Measurements from ENCODE around the gene KIF3B. TPM values are rescaled to one million over a fixed set of nuclear protein-coding genes. Genes with fewer than 3 reads are reported as not detected.

The KIF3B gene
- total RNA-seq, 1 experiment from 2014 or later = 52.3 TPM

DNA sequence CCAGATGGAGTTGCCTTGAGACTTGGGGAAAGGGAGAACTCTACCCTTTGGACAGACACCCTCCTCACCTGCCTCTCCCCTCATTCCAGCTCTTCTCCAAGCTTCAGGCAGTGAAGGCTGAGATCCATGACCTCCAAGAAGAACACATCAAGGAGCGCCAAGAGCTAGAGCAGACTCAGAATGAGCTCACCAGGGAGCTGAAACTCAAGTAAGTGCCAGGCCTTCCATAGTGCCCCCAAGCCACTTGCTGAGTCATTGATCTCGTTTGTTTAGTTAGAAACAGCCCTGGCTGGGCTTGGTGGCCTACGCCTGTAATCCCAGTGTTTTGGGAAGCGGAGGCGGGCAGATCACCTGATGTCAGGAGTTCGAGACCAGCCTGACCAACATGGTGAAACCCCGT, 39.2 kb downstream of the KIF3B start:
- Histone ChIP-seq H3F3A (ENCODE audit: insufficient read depth, low read depth) (peaks cover 9% of the 10 kb centered on the region; the same call in 1 of the 2 replicates), H3K9me3 (ENCODE audit: insufficient read depth, low read depth) (no peaks in the 10 kb centered on the region), H3K79me2 (ENCODE audit: low read depth) (no peaks in the 10 kb centered on the region), H3K4me1 (replicated peaks; ENCODE audit: insufficient read depth) (no peaks in the 10 kb centered on the region), H3K4me3 (no peak overlapping the region), H3K27me3 (ENCODE audit: insufficient read depth, low read depth) (no peaks in the 10 kb centered on the region), H4K20me1 (ENCODE audit: insufficient read depth) (no peaks in the 10 kb centered on the region; the same call in 1 of the 2 replicates), H3K9me2 (ENCODE audit: insufficient read depth) (no peaks in the 10 kb centered on the region), H2AFZ (no peak overlapping the region), H3K4me2 (no peak overlapping the region), H3K27ac (no peak overlapping the region), H3K36me3 (ENCODE audit: low read depth) (0 out of 2 replicates have a peak, but pooled peaks cover 11% of the 10 kb centered on the region)
- ChIA-PET CTCF (interaction anchor here (0.6 kb wide), 2 partner anchors 145 to 1813 kb away, joined by 3 to 5 read pairs; no protein-coding TSS in a partner anchor), POLR2A (ENCODE audit: unreplicated experiment) (no interaction called here)
- intact Hi-C loops (cut with micrococcal nuclease; ENCODE audit: unreplicated experiment) = no loop called here
- no peak for TF ChIP-seq EZH2 (IDR thresholded peaks at IDR 0.05; ENCODE audit: low read depth)
- TF ChIP-seq, protein P1, sequence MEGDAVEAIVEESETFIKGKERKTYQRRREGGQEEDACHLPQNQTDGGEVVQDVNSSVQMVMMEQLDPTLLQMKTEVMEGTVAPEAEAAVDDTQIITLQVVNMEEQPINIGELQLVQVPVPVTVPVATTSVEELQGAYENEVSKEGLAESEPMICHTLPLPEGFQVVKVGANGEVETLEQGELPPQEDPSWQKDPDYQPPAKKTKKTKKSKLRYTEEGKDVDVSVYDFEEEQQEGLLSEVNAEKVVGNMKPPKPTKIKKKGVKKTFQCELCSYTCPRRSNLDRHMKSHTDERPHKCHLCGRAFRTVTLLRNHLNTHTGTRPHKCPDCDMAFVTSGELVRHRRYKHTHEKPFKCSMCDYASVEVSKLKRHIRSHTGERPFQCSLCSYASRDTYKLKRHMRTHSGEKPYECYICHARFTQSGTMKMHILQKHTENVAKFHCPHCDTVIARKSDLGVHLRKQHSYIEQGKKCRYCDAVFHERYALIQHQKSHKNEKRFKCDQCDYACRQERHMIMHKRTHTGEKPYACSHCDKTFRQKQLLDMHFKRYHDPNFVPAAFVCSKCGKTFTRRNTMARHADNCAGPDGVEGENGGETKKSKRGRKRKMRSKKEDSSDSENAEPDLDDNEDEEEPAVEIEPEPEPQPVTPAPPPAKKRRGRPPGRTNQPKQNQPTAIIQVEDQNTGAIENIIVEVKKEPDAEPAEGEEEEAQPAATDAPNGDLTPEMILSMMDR (conservative IDR thresholded peaks at IDR 0.05) = no peak
- no TSS peak for BruUV-seq (replicated peaks)
- peak in 1 of 2 experiments; percentile 35 for DNase-seq

GRCh38 chr20:32319100-32319499, 41.6 kb downstream of the KIF3B start:
- CTCF ChIA-PET = no interaction called here
- H2AFZ ChIP-seq = no peak overlapping the region
- POLR2A ChIA-PET (ENCODE audit: unreplicated experiment) = no interaction called here
- H3K9me3 ChIP-seq (ENCODE audit: insufficient read depth, low read depth) = no peaks in the 10 kb centered on the region
- no peak overlapping the region for H3K4me3 ChIP-seq
- no peaks in the 10 kb centered on the region; the same call in 1 of the 2 replicates for H4K20me1 ChIP-seq (ENCODE audit: insufficient read depth)
- no peaks in the 10 kb centered on the region for H3K27me3 ChIP-seq (ENCODE audit: insufficient read depth, low read depth)
- BruUV-seq (replicated peaks) = no TSS peak
- H3F3A ChIP-seq (ENCODE audit: insufficient read depth, low read depth) = peaks cover 26% of the 10 kb centered on the region
- intact Hi-C loops (cut with micrococcal nuclease; ENCODE audit: unreplicated experiment) = no loop called here
- DNase-seq = no peak
- H3K36me3 ChIP-seq (ENCODE audit: low read depth) = 0 out of 2 replicates have a peak, but pooled peaks cover 11% of the 10 kb centered on the region
- H3K79me2 ChIP-seq (ENCODE audit: low read depth) = no peaks in the 10 kb centered on the region
- H3K9me2 ChIP-seq (ENCODE audit: insufficient read depth) = no peaks in the 10 kb centered on the region
- H3K27ac ChIP-seq = no peak overlapping the region
- H3K4me1 ChIP-seq (replicated peaks; ENCODE audit: insufficient read depth) = no peaks in the 10 kb centered on the region
- TF ChIP-seq EZH2 (IDR thresholded peaks at IDR 0.05; ENCODE audit: low read depth) = no peak
- TF ChIP-seq, protein P1 (conservative IDR thresholded peaks at IDR 0.05) = no peak
- no peak overlapping the region for H3K4me2 ChIP-seq

GRCh38 chr20:32320305-32320704, 42.9 kb downstream of the KIF3B start:
- Histone ChIP-seq H3K9me3 (ENCODE audit: insufficient read depth, low read depth) (no peaks in the 10 kb centered on the region), H3K4me2 (no peak overlapping the region), H3K4me3 (no peak overlapping the region), H3K4me1 (replicated peaks; ENCODE audit: insufficient read depth) (no peaks in the 10 kb centered on the region), H3F3A (ENCODE audit: insufficient read depth, low read depth) (peaks cover 37% of the 10 kb centered on the region), H4K20me1 (ENCODE audit: insufficient read depth) (no peaks in the 10 kb centered on the region; the same call in 1 of the 2 replicates), H2AFZ (no peak overlapping the region), H3K36me3 (ENCODE audit: low read depth) (0 out of 2 replicates have a peak, but pooled peaks cover 11% of the 10 kb centered on the region), H3K79me2 (ENCODE audit: low read depth) (no peaks in the 10 kb centered on the region), H3K27ac (no peak overlapping the region), H3K27me3 (ENCODE audit: insufficient read depth, low read depth) (no peaks in the 10 kb centered on the region), H3K9me2 (ENCODE audit: insufficient read depth) (no peaks in the 10 kb centered on the region)
- BruUV-seq (replicated peaks) = no TSS peak
- intact Hi-C loops (cut with micrococcal nuclease; ENCODE audit: unreplicated experiment) = no loop called here
- ChIA-PET CTCF (no interaction called here), POLR2A (ENCODE audit: unreplicated experiment) (no interaction called here)
- DNase-seq = no peak
- no peak for TF ChIP-seq EZH2 (IDR thresholded peaks at IDR 0.05; ENCODE audit: low read depth)
- TF ChIP-seq, protein P1 (conservative IDR thresholded peaks at IDR 0.05) = no peak
